Left lung (tissue), 10 donors: ENCODE measurements around the gene HSPA12A. TPM values are rescaled to one million over a fixed set of nuclear protein-coding genes. Genes with fewer than 3 reads are reported as not detected.

Source experiments
- ATAC-seq: fragments of 200-7000 bp; cut with Tn5 transposase; one replicate; pipeline ENCODE4 v1.9.1; 2020; ENCODE audit warnings: moderate library complexity
- DNase-seq, 4 donors: peaks; one replicate each; pipeline ENCODE4 v3.0.0-alpha.2; 2013 to 2020
- H3K27ac ChIP-seq, 2 donors: fragments of 200-600 bp; sonication (generic) in 1 of 2; one replicate each; pipeline versions ENCODE4 v1.5.0 to v1.8.0; 2020 to 2021
- H3K27me3 ChIP-seq, 2 donors: fragments of 200-600 bp; sonication (generic) in 1 of 2; one replicate each; pipeline versions ENCODE4 v1.5.0 to v1.8.0; 2020 to 2021
- H3K36me3 ChIP-seq, 2 donors: fragments of 200-600 bp; sonication (generic) in 1 of 2; one replicate each; pipeline versions ENCODE4 v1.5.0 to v1.8.0; 2020 to 2021
- H3K4me1 ChIP-seq, 2 donors: fragments of 200-600 bp; one replicate each; pipeline ENCODE4 v1.8.0; 2021
- H3K4me3 ChIP-seq, 2 donors: fragments of 200-600 bp; sonication (generic) in 1 of 2; one replicate each; pipeline versions ENCODE4 v1.5.0 to v1.8.0; 2020 to 2021; ENCODE audit warnings: mild to moderate bottlenecking in 1 of 2
- H3K9me3 ChIP-seq, 2 donors: fragments of 200-600 bp; sonication (generic) in 1 of 2; one replicate each; pipeline versions ENCODE4 v1.5.0 to v1.8.0; 2020 to 2021
- intact Hi-C, 2 donors: fragments of 100-400 bp; cut with DNase I; formaldehyde crosslinking; loops; one replicate each; pipeline versions ENCODE4 v1.11.2 to v1.14.2; 2022
- polyA plus RNA-seq, 6 donors: library from polyadenylated mRNA; unstranded; fragments of 120-200 nt; gene quantifications; one replicate each; pipeline ENCODE4 v1.2.1, GENCODE V29; 2013; ENCODE audit not compliant: insufficient read length in 6 of 6
- total RNA-seq, 2 donors: library from RNA; stranded (reverse); fragmentation: NEBNext Ultra II Directional; extraction: Animal tissue kit (Norgen Biotek cat#: 25700); gene quantifications; one replicate each; pipeline ENCODE4 v1.2.1, GENCODE V29; 2021
- TF ChIP-seq, protein P1 (sequence below), 2 donors: fragments of 200-600 bp; sonication (generic) in 1 of 2; IDR thresholded peaks; one replicate each; pipeline versions ENCODE4 v1.5.0 to v1.8.0; 2021; ENCODE audit warnings: antibody characterized with exemption in 2 of 2
- donor health status: DM: no; HTN: yes; CAD: no.
- donor health status: DM: no; HTN: no; CAD: no.

HSPA12A gene
- total and polyA plus RNA-seq, 8 donors, result 9.1 to 13.5 (median 12.0) TPM

- intact Hi-C loops, result no loop called here
- ATAC-seq (peak; percentile 17), DNase-seq (no peak)
- Histone ChIP-seq H3K27me3 (peaks cover 0 to 17% of the 10 kb centered on the region in 2 donors), H3K4me3 (no peak overlapping the region), H3K4me1 (no peaks in the 10 kb centered on the region), H3K36me3 (no peaks in the 10 kb centered on the region), H3K9me3 (no peaks in the 10 kb centered on the region), H3K27ac (no peak overlapping the region)
- TF ChIP-seq, protein P1, sequence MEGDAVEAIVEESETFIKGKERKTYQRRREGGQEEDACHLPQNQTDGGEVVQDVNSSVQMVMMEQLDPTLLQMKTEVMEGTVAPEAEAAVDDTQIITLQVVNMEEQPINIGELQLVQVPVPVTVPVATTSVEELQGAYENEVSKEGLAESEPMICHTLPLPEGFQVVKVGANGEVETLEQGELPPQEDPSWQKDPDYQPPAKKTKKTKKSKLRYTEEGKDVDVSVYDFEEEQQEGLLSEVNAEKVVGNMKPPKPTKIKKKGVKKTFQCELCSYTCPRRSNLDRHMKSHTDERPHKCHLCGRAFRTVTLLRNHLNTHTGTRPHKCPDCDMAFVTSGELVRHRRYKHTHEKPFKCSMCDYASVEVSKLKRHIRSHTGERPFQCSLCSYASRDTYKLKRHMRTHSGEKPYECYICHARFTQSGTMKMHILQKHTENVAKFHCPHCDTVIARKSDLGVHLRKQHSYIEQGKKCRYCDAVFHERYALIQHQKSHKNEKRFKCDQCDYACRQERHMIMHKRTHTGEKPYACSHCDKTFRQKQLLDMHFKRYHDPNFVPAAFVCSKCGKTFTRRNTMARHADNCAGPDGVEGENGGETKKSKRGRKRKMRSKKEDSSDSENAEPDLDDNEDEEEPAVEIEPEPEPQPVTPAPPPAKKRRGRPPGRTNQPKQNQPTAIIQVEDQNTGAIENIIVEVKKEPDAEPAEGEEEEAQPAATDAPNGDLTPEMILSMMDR (IDR thresholded peaks at IDR 0.05), result no peak
Measured at GRCh38 chr10:116665541-116666125, 76.7 kb downstream of the HSPA12A start.

DNA sequence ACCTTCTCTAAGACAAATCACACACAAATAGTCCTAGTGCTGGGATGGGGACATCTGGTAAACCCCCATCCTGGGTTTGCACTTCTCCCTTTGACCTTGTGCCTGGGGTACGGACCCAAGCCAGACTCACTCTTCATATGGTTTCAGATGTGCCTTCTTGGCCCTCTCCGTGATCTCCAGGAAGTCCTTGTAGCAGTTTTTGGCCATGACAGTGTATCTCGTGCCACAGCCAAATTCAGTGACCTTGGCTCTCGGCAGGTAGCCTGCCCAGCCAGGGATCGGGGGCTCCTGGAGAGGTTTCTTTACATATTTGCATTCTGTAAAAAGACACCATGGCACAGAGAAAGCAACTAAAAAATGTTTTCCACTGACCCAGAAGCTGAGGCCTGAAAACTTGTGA is 77.7 kb downstream of the HSPA12A start:
- H3K27me3 ChIP-seq, result peaks cover 0 to 7% of the 10 kb centered on the region in 2 donors
- H3K4me1 ChIP-seq, result no peaks in the 10 kb centered on the region
- no peak for ATAC-seq
- H3K27ac ChIP-seq, result no peak overlapping the region
- DNase-seq, result no peak
- no peak overlapping the region for H3K4me3 ChIP-seq
- H3K36me3 ChIP-seq, result no peaks in the 10 kb centered on the region
- intact Hi-C loops, result no loop called here
- TF ChIP-seq, protein P1 (IDR thresholded peaks at IDR 0.05), result no peak
- H3K9me3 ChIP-seq, result no peaks in the 10 kb centered on the region

- no peaks in the 10 kb centered on the region for H3K36me3 ChIP-seq
- ATAC-seq (no peak), DNase-seq (no peak)
- H3K4me3 ChIP-seq, result no peak overlapping the region
- H3K4me1 ChIP-seq, result no peaks in the 10 kb centered on the region
- no peaks in the 10 kb centered on the region for H3K9me3 ChIP-seq
- H3K27me3 ChIP-seq, result no peaks in the 10 kb centered on the region
- no peak overlapping the region for H3K27ac ChIP-seq
- TF ChIP-seq, protein P1 (IDR thresholded peaks at IDR 0.05), result no peak
- intact Hi-C loops, result no loop called here
Measured at GRCh38 chr10:116663342-116663741, 79.0 kb downstream of the HSPA12A start.

GRCh38 chr10:116660860-116661259 is 81.5 kb downstream of the HSPA12A start:
- intact Hi-C loops, result no loop called here
- TF ChIP-seq, protein P1 (IDR thresholded peaks at IDR 0.05), result no peak
- no peak overlapping the region for H3K27ac ChIP-seq
- DNase-seq (no peak), ATAC-seq (no peak)
- no peaks in the 10 kb centered on the region for H3K4me1 ChIP-seq
- no peak overlapping the region for H3K4me3 ChIP-seq
- no peaks in the 10 kb centered on the region for H3K9me3 ChIP-seq
- no peaks in the 10 kb centered on the region for H3K36me3 ChIP-seq
- no peaks in the 10 kb centered on the region for H3K27me3 ChIP-seq

DNA sequence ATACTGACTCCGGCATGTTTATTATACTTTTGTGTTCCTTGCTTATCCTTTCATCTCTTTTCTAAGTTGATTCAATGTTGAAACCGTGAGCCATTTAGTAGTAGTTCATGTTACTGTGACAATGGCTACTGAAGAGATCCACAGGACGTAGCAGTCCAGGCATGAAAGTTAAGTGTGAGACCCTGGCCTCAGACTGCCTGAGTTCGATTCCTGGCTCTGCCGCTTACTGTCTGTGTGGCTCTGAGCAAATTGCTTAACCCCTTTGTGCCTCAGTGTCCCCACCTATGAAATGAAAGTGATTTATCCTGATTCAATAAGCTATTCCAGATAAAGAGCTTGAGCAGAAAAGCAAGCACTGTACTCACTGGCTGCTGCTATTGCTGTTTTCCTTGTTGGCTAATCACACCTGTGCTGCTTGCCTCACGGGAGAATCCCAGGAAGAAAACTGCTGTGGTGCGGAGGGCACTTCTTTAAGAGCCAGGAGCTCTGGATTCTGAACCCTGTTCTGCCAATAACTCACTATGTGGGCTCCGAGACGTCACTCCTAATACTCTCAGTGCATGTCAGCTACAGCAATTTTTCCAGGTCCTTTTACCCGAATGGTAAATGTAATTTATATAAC is 83.2 kb downstream of the HSPA12A start:
- intact Hi-C loops, result no loop called here
- no peak overlapping the region for H3K4me3 ChIP-seq
- DNase-seq (no peak), ATAC-seq (no peak)
- H3K4me1 ChIP-seq, result no peaks in the 10 kb centered on the region
- H3K27ac ChIP-seq, result no peak overlapping the region
- TF ChIP-seq, protein P1 (IDR thresholded peaks at IDR 0.05), result no peak
- H3K36me3 ChIP-seq, result no peaks in the 10 kb centered on the region
- H3K9me3 ChIP-seq, result no peaks in the 10 kb centered on the region
- peaks cover 0 to 10% of the 10 kb centered on the region in 2 donors for H3K27me3 ChIP-seq
